ENCODE results near the gene GAS2L1. TPM values are rescaled to one million over a fixed set of nuclear protein-coding genes. Genes with fewer than 3 reads are reported as not detected.
"Not testable (repeated sequence)": the region's sequence is repeated elsewhere in the genome, so short reads cannot be mapped to it uniquely, and the experiment has no call there.

The GAS2L1 gene
- polyA plus RNA-seq, 3 donors = 16.7 to 31.8 (median 20.0) TPM

DNA sequence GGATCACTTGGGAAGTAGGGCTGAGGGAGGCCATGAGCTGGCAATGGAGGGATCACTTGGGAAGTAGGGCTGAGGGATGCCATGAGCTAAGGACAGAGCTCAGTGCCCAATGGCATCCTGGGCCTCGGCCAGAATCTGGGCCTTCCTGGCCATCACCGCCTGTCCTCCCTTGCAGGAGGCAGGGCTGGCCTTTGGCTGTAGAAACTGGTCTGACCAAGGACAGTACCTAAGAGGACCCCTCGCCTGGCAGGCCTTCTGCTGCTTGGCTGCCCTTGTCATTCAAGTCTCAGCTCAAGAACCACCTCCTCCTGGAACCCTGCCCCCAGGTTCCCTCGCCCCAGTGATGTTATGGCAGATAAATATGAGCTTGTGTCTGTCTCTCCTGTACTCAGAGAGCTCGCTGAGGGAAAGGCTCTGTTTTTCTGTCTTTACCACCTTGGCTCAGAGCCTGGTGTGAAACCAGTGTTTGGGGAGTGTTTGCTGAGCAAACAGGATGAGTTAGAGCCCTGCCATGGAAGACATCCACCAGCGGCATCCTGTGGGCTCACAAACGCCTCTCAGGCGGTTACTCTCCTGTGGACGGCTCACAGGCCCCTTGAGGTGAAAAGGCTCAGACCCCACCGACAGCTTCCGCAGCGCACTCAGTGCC is 28.4 kb downstream of the GAS2L1 start:
- WGBS, 3 donors = 84 to 94% (median 84%) methylated on average over 12 of the region's 12 CpGs
- H3K27ac ChIP-seq (ENCODE audit: low read depth, low read length) = no peak overlapping the region

DNA sequence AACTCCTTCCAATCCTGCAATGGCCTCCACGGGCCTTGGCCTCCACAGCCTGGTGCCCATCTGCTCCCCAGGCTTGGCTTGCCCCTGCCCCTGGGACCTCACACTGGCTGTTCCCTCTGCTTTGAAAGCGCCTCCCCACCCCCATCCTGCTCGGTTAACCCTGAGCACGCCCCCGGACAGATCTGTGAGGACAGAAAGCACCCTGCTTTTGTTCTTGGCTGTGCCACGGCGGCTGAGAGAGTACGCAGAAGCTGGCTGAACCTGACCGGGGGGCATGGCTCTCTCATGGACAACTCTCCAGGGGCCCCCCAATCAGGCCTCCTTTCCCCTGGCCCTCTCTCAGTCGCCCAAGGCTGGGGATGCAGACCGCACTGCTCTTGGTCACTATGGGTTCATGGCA is 29.2 kb downstream of the GAS2L1 start:
- no peak overlapping the region for H3K27ac ChIP-seq (ENCODE audit: low read depth, low read length)

GRCh38 chr22:29336751-29337490 is 30.5 kb downstream of the GAS2L1 start:
- no peak overlapping the region for H3K27ac ChIP-seq (ENCODE audit: low read depth, low read length)
- 69 to 84% (median 78%) methylated on average over 14 of the region's 14 CpGs for WGBS, 3 donors

More for the DNA sequence above, 29.2 kb downstream of the GAS2L1 start:
- 91 to 94% (median 92%) methylated on average over 11 of the region's 11 CpGs for WGBS, 3 donors

DNA sequence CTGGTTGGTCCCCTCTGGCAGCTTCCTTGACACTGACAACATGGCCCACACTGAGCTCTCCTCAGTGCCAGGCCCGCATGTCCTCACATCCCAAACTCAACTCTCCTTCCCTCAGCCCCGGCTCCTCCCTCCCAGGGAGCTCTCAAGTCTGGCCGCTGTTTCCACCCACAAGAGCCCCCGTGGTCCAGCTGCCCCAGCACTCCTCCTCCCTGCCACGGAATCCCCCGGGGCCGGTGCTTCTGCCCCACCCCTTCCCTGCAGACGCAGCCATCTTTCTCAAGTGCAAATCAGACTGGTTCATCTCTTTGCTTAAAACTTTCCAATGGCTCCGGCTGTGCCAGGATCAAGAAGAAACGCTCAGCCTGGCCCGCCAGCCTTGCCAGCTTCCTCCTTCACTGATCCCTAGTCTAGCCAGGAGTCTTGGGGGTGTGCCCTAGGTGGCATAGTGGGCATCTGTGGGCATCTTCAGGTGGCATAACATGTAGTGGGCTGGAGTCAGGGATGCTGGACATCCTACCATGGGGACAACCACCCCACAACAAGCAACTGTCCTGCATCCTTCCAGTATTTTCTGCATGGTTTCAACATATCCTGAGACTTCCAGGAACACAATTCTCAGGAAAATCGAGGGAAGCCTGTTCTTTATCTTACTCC is 31.3 kb downstream of the GAS2L1 start:
- WGBS, 3 donors = 69 to 84% (median 79%) methylated on average over 12 of the region's 12 CpGs
- no peak overlapping the region for H3K27ac ChIP-seq (ENCODE audit: low read depth, low read length)

DNA sequence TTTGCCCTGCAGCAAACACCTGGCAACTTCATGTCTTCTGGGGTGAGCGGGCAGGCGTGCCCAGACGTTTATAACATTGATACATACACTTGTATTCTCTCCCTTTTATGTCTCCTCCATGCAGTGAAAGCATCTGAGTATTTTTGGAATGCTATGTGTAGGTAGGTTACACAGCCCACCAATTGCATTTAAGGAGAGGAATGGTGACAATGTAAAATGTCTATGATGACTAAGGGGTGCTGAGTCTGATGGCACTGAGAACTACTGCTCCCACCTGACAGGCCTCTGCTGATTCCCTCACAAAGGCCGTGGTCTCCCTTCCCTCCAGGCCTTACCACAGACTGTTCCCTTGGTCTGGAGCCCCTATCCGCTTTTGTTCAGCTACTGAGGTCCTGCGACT is 31.9 kb downstream of the GAS2L1 start:
- H3K27ac ChIP-seq (ENCODE audit: low read depth, low read length) = no peak overlapping the region
- 91 to 96% (median 93%) methylated on average over 6 of the region's 6 CpGs for WGBS, 3 donors

DNA sequence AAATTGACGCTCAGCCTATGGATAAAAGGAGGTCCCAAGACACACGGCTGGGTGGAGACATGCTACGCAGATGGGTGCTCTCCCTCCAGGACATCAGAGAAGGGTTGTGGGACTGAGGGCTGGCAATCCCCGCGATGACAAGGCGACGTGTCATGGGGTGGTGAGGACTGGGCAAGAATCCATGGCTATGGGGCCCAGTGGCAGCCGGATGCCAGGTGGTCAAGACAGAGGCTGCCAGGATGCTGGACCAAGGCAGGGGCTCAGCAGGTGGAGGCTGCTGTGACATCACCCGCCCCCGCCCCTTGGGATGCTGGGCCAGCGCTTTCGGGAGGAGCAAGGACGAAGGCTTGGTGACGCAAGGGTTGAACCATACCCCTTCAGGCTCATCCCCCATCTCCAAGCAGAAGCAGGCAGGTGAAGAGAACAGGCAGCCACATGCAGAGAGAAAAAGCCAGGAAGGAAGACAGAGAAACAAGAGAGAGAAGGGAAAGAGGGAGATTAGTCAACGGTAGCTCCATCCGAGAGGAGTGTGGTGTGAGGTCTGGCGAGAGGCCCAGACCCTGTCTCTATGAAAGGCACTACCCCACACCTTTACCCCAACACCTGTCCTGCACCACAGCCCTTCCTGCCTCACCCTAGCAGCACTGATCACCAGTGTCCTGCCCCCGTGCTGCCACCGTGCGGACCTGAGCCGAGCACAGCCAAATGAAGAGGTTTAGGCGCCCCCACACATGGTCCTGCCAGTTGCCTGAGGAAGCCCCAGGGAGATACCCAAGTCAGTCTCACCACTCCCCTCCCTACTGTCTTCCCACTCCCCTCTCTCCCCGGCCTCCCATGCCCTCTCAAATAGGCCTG is 33.2 kb downstream of the GAS2L1 start:
- no peak overlapping the region for H3K27ac ChIP-seq (ENCODE audit: low read depth, low read length)
- 93 to 95% (median 93%) methylated on average over 23 of the region's 23 CpGs for WGBS, 3 donors

DNA sequence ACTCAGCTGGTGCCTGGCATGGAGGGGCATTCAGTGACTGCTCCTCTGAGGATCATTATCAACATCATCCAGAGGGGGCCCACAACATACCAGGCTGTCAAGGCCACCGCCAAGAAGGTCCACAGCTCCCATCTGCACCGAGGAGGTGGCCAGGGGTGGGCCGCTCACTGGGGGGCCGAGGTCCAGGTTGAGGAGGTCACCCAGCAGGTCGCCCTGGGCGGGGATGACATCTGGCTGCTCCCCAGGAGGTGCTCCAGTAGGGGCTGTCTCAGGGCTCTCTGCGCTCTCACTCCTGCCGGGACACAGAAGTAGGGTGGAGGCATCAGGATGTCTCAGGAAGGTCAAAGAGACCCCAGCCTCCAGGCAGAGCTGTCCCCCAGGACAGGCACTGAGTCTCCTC is 34.1 kb downstream of the GAS2L1 start:
- 90 to 97% (median 96%) methylated on average over 8 of the region's 8 CpGs for WGBS, 3 donors
- no peak overlapping the region for H3K27ac ChIP-seq (ENCODE audit: low read depth, low read length)

- H3K27ac ChIP-seq (ENCODE audit: low read depth, low read length) = no peak overlapping the region
- 88 to 94% (median 93%) methylated on average over 24 to 25 of the region's 25 CpGs for WGBS, 3 donors
Measured at GRCh38 chr22:29341056-29341848, 34.8 kb downstream of the GAS2L1 start.

DNA sequence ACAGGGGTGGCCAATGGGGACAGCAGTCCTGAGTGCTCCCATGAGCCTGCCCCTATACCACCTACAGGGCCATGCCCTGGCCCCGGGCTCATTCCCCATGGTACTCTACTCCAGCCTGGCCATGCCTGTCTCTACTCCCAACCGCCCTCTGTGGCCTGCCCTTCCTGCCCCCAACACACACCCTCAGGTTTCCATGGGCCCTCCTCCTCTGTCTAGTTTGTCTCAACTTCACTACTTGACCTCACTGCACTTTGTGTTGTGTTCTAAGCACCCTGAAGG is 35.3 kb downstream of the GAS2L1 start:
- H3K27ac ChIP-seq (ENCODE audit: low read depth, low read length) = no peak overlapping the region
- WGBS, 3 donors = 90 to 94% (median 93%) methylated on average over 2 of the region's 2 CpGs

DNA sequence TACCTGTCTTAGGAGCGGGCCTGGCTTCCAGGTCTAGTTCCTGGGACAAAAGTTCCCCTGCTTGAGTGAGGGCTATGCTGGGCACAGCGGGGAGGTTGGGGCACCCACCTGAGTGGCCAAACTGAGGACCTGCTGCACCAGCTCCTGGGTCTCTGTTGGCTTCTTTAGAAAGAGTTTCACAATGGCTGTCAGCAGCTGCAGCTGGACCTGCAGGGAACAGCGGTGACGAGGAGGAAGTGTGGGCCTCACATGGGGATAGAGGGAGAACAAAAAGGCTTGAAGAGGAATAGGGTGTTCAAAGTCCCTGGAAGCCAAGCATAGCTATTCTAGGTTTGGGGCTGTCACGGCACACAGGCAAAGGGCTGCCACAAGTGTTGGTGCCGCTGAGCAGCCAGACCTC is 35.7 kb downstream of the GAS2L1 start:
- H3K27ac ChIP-seq (ENCODE audit: low read depth, low read length) = no peak overlapping the region
- 54 to 67% (median 67%) methylated on average over 6 of the region's 6 CpGs for WGBS, 3 donors

DNA sequence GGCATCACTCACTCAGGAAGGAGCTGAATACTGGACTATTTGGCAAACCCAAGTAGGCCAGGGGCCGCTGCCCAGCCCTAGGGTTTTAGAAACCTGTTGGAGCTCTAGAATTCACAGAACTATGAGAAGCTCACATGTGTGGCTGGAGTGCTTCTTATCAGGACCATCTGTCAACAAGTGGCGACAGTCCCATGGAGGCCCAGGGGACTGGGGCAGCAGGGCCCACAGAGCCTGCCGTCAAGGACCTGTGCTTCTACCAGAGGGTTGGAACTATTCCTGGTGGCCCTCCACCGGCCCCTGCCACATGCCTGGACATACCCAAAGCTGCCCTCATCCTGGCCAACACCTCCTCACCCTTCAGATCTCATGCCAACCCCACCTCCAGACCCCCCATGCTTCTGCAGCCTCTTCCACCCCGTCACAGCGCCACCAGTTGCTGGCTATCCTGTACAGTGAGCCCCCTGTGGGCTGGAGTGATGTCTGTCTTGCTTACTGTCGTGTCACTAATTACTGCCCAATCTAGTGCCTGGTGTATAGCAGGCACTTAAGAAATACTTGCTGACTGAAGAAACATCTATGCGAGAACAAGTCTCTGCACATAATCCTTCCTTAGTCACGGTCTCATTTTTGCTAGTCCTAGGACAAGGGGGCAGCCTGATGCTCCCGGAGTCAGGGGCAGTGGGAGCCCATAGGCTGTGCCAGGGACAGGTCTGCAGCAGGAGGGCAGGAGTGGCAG is 36.3 kb downstream of the GAS2L1 start:
- 49 to 84% (median 83%) methylated on average over 10 of the region's 10 CpGs for WGBS, 3 donors
- H3K27ac ChIP-seq (ENCODE audit: low read depth, low read length) = no peak overlapping the region

DNA sequence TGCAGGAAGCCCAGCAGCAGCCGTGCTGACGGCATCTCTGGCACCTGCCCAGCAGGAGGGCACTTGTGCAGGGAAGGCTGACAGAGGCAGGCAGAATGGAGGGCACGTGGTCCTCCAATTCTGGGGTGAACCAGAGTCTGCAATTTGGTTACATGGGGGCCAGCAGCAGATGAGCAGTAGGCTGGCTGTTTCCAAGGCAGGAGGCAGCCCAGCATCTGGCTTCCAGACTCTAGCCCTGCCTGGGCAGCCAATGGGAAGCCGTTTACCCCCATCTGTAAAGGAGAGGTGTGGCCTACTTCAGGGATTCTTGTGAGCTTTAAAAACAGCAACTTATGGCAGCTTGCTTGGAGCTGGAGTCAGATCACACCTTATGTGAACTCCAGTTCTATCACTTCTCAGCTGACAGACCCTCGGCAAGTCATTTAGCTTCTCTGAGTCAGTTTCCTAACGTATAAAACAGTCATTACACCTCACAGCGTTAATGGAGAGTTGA is 36.9 kb downstream of the GAS2L1 start:
- no peak overlapping the region for H3K27ac ChIP-seq (ENCODE audit: low read depth, low read length)
- 56 to 77% (median 71%) methylated on average over 7 of the region's 7 CpGs for WGBS, 3 donors

DNA sequence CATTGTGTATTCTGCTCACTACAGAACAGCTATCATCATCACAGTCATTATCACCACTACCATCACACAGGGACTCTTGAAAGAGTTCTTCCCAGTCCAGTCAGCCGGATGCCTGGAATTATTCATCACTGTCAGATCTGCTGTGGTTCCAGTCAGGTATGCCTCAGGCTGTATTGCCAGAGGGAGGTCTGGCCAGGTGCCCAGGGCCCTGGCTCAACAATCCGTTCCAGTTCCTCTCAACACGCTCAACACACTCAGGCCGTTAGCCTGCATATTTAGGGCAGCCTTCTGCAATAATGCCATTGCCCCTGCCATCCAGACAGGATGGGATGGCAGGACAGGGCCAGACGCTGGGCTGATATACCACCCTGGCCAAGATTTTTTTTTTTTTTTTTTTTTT is 37.7 kb downstream of the GAS2L1 start:
- 17 to 60% (median 52%) methylated on average over 5 of the region's 5 CpGs for WGBS, 3 donors
- H3K27ac ChIP-seq (ENCODE audit: low read depth, low read length) = no peak overlapping the region

DNA sequence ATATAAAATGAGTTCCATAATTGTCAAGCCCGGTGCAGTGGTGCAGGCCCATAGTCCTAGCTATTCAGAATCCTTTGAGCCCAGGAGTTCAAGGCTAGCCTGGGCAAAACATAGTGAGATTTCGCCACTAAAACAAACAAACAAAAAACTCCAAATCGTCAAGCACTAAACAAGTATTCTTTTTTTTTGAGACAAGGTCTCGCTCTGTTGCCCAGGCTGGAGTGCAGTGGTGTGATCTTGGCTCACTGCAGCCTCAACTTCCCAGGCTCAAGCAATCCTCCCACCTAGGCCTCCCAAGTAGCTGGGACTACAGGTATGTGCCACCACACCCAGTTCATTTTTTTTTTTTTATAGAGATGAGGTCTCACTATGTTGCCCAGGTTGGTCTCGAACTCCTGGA is 38.4 kb downstream of the GAS2L1 start:
- WGBS, 3 donors = 70 to 97% (median 91%) methylated on average over 5 of the region's 5 CpGs
- not testable (repeated sequence) for H3K27ac ChIP-seq (ENCODE audit: low read depth, low read length)

GRCh38 chr22:29345932-29346331 is 39.5 kb downstream of the GAS2L1 start:
- H3K27ac ChIP-seq (ENCODE audit: low read depth, low read length) = no peak overlapping the region

DNA sequence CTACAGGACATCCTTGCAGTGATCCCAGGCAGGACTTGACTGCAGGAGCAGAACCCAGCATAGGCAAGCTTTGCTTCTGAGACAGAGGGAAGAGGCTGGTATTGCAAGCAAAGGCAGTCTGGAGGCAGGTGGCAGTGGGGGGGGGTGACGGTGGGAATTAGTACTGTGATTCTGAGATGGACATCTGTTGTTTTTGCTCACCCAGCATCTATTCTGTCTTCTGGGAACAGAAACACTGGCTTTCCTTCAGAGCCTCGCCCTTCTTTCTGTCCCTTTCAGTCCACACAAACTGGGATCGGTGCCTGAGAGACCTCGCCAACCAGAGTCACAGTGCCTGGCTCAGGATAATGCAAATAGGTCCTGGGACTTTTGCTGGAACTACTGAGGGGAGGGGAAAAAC is 40.2 kb downstream of the GAS2L1 start:
- H3K27ac ChIP-seq (ENCODE audit: low read depth, low read length) = no peak overlapping the region
- 64 to 82% (median 75%) methylated on average over 4 of the region's 4 CpGs for WGBS, 3 donors

DNA sequence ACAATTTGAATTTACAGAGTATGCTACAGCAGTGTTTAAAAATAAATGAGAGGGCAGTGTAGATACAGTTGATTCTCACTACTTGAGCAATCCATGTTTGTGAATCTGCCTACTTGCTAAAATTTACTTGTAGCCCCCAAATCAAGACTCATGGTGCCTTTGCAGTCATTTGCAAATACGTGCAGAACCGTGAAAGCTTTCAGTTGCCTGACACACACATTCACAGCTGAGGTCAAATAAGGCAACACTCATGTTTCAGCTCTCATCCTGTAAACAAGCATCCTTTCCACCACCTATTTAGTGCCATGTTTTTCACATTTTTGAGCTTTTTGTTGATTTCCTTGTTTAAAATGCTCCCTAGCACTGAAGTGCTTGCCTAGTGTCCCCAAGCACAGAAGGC is 41.6 kb downstream of the GAS2L1 start:
- 75 to 84% (median 81%) methylated on average over 2 of the region's 2 CpGs for WGBS, 3 donors
- no peak overlapping the region for H3K27ac ChIP-seq (ENCODE audit: low read depth, low read length)

All from adipose tissue (tissue), 3 donors.